ENCODE measurements around the gene ZNF526.

- TF ChIP-seq CTCF (IDR thresholded peaks at IDR 0.05; ENCODE audit: low read depth, low read length, missing input control): no peak
- no peak for TF ChIP-seq REST (IDR thresholded peaks at IDR 0.05)
- TF ChIP-seq RAD21 (IDR thresholded peaks at IDR 0.05): no peak
- no peak for TF ChIP-seq SP1 (IDR thresholded peaks at IDR 0.05)
Measured at GRCh38 chr19:42178791-42179674, 41.1 kb upstream of the ZNF526 start.
